Erythroblast (primary cell): ENCODE results near the gene C20orf96.

Experiments
- DNase-seq, 2 experiments: peaks; one replicate each; lab custom pipeline; 2025; lab: John Stamatoyannopoulos, UW
- GATA1 ChIP-seq: IDR thresholded peaks from 2 replicates; pipeline ENCODE4 v1.6.1; 2011; ENCODE audit warnings: low read depth, mild to moderate bottlenecking, control low read depth, low read length, moderate library complexity
- POLR2A ChIP-seq: IDR thresholded peaks from 2 replicates; pipeline ENCODE4 v1.6.1; 2011; ENCODE audit warnings: mild to moderate bottlenecking, low read length

C20orf96 gene

DNA sequence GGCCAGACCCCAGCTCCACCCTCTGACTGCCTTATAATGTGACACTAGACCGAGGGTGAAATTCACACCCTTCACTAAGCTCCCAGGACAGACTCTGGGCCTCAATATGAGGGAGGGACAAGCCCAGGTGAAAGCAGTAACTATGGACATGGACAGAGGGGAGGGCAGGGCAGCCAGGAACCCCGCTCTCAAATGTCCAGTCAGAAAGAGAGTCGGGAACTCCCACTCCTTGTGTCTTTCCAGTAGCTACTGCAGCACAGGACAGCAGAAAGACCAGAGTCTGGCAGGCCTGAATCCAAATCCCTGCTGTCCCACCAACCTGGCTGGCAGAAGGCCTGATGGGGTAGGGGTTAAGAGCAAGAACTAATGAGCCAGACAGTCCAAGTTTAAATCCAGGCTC, 6.4 kb downstream of the C20orf96 start:
- TF ChIP-seq GATA1 (no peak), POLR2A (no peak)
- DNase-seq = no peak

DNA sequence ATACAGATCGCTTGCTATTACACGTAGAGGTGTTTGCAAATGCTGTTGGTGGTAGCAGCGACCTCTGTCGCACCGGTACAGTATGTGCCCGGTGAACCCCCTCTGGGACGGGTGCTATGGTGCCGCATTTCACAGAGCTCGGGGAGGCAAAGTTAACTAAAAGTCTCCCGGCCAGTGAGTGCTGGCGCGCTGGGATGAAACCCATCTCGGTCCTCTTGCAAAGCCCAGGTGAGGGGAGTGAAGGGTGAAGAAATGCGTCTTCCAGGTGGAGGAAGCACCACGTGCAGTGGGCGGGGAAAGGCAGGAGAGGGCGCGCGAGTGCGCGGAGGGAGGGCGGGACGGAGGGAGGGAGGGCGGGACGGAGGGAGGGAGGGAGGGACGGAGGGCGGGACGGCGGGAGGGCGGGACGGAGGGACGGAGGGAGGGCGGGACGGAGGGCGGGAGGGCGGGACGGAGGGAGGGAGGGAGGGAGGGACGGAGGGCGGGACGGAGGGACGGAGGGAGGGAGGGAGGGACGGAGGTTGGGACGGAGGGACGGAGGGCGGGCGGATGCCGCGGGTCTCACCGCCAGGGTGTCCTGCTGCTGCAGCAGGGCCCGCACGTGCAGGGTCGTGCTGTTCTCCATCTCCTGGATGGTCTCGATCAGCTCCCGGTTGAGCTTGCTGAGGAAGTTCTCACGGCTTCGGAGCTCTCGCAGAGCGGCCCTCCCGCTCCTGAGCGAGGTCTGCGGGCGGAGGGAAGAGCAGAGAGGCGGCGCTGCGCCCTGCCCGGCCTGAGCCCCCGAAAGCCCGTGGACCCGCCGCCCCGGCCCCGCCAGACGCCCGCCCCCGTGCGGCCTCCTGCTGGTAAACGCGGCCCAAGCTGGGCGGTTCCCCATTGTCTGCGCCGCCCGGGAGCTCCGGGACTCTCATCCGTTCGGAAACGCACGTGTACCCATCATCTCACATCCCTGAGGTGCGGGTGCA, 11.7 kb downstream of the C20orf96 start:
- no peak for DNase-seq
- TF ChIP-seq POLR2A (no peak), GATA1 (no peak)

DNA sequence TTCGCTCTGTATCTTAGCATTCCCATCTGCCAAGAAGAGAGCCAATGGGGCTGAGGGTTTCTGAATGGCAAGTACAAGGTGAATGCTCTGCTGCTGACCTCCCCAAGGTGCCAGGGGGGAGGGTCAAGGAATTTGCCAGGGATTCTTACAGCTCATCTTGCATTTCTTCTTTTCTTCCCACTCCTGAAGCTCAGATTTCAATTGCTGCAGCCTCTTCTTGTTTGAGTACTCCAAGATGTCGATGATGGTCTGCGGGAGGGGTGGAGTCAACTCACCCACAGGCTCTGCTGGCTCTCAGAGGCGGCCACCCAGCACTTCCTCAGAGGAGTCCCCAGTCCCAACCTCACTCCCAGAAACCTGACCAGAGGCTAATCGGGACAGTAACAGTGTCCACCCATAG, 12.4 kb downstream of the C20orf96 start:
- TF ChIP-seq GATA1 = no peak
- no peak for TF ChIP-seq POLR2A
- no peak for DNase-seq

DNA sequence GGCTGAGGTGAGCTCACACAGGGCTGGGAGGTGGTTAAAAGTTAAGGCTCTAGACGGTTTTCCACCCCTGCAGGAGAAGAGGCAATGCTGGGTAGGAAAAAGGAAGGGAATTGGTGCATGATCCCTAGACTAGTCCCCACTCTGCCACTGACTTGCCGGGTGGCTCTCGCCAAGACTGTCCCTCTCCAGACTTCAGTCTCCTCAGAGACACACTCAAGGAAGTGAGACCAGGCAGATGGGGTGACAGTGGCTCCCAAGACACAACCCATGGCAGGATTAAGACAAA, 13.1 kb downstream of the C20orf96 start:
- TF ChIP-seq GATA1 (no peak), POLR2A (no peak)
- DNase-seq = no peak

DNA sequence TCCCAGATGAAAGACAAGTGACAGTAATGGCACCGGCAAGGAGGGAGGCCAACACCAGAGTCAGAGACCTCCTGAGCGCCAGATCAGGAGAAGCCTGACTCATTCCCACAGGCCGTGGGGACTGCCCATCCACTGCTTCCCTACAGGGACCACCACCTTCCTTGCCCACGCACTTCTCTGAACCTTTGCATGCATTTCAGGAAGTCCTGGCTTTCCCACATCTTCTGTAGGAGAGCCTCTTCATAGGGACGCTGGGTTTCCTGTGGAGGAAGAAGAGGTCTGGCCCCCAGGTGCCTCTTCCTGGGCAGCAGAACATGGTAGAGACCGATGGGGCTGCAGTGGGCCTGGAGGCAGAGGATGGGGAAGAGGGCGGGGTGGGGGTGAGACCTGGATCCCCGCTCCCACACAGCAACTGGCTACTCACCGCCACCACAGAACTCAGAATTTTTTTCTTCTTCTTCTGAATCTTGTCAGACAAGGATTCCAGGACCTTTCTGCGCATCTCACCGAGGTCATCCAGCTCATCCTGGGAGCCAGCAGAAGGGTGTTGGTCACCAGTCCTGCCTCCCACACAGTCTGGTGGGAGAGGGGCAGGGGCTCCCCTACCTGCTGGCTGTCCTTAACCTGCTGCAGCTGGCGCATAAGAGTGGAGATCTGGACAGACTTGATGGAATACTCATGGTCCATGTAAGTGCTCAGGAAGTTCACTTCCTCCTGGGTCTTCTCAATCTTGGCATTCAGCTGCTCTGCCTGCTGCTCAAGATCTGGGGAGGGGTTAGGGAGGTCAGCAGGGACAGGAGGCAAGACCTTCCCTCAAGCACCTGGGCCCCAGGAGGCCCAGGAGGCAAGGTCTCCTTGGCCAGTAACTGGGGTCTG, 13.7 kb downstream of the C20orf96 start:
- TF ChIP-seq GATA1 (no peak), POLR2A (no peak)
- no peak for DNase-seq

DNA sequence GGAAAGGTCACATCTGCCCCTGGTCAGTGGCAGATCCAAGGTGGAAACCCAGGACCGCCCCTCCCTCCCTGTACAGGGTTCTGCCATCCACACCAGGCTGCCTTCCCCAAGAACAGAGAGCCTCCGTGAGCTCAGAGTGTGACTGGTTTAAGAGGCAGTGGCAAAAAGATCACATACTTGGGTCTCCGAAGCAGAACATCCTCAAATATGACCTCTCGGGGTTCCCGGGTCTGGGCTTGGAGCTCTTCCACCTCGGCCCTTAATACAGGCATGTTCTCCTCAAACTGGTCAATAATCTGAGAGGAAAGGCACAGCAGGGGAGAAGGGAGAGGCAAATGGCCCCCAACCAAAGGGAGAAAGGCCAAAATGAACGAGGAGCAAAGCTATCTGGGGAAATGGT, 14.8 kb downstream of the C20orf96 start:
- no peak for TF ChIP-seq POLR2A
- TF ChIP-seq GATA1 = no peak
- no peak for DNase-seq

DNA sequence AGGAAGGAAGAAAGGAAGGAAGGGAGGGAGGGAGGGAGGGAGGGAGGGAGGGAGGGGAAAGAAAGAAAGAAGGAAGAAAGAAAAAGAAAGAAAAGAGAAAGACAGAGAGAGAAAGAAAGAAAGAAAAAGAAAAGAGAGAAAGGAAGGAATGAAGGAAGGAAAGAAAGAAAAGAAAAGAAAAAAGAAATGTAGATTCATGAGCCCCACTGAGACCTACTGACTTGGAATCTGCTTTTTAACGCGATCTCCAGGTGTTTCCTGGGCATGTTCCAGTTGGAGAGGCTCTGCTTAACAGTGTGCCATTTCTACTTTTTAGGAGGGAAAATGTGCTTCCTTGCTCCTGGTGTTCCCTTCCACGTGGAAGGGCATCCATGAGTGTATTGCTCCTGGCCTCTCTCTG, 16.7 kb downstream of the C20orf96 start:
- no peak for DNase-seq
- TF ChIP-seq POLR2A (no peak), GATA1 (no peak)

DNA sequence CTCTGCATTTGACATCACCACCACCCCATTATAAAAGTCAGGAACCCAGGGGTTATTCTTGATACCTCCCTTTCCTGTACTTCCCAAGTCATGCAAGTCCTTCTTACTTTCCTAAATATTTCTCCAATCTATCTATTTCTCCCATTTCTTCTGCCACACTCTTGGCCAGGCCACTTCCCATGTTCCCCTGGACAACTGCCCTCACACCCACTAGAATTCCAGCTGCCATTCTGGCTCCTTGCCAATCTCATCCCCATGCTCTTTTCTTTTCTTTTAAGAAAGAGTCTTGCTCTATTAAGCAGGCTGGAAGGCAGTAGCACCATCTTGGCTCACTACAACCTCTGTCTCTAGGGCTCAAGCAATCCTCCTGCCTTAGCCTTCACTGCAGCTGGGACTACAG, 17.8 kb downstream of the C20orf96 start:
- no peak for DNase-seq
- no peak for TF ChIP-seq GATA1
- TF ChIP-seq POLR2A = no peak

DNA sequence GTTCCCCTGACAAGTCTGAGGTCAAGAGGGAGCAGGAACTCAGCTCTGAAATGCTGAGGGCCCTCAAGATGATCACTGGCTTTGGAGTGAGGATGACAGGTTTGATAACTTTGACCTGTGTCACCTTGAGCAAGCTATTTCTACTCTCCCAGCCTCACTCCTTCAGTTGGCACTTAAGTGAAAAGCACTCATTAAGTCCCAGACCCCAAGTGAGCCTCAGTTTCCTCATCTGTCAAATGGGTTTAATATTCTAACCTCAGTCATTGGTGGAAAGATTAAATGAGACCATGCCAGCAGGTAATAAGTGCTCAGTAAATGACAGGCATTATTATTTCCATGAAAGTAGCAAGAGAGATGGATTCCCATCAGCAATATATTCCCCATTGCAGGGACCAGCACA, 19.0 kb downstream of the C20orf96 start:
- no peak for TF ChIP-seq POLR2A
- no peak for TF ChIP-seq GATA1
- DNase-seq = no peak

DNA sequence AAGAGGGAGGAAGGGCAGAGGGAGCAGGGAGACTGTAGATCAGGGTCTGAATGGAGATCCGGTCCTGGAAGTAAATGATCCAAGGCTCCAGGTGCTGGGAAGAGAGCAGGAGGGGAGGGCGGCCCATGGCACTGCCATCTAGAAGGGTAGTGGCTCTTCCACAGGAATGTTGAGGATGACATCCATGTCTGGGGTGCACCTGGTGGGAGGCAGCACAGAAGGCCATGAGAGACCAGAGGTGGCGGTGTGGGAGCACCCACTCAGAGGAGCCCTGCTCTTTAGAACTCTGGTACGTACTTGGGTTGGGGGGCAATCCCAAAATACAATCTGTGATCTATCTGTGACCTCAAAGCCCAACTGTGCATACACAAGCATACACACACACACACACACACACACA, 19.5 kb downstream of the C20orf96 start:
- DNase-seq = no peak
- TF ChIP-seq POLR2A (no peak), GATA1 (no peak)

DNA sequence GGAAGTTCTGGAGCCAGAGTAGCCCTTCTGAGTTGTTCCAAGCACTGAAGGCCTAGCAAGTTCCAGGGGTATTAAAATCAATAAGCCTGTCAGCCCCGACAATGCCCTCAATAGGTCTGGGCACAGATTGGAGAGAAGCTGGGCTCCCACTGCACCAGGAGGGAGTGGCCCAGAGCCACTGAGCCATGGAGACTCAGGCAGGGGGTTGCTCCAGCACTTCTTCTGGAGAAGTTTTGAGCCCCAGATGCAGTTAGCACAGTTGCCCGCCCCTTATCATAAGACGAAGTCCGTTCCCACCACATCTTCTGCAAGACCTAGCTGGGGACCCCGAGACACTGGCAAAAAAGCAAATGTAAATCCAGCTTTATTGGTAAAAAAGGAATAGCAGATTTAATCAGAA, 20.0 kb downstream of the C20orf96 start:
- TF ChIP-seq GATA1 (no peak), POLR2A (no peak)
- DNase-seq = no peak

DNA sequence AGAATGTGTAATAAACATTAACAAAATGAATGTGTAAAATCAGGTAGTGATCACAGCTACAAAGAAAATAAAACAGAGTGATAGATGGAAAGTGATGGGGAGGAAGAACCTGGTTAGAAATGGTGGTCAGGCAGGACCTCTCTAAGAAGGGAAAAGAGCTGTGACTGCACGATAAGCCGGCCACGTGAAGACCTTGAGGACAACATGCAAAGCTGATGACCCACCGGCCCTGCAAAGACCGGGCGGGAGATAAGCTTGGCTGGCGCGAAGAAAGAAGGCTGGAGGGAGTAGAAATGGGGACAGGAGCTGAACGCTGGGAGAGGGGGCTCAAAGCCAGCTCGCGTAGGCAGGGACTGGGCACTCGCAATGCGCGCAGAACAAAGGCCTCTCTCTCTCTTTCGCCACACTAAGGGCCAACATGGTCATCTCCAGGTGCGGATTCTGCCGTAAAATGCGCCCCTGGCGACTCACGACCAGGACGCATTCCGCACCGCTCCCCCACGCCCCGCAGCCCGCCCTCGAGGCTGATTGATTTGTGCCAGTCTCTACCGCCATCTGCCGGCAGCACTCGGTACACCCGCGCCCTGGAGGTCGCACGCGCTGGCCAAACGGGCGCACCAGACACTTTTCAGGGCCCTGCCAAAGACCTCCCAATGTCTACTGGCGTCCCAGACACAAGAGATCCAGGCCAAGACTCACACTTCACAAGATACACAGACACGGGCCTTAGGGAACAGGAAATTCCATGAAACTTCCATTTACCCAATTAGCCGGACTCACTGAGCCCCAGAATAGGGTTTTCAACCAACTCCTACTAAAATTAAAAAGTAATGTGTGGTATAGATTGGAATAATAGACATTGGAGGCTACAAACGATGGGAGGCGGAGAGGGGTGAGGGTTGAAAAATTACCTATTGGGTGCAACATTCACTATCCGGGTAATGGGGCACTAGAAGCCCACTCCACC, 23.7 kb downstream of the C20orf96 start:
- TF ChIP-seq GATA1 = no peak

DNA sequence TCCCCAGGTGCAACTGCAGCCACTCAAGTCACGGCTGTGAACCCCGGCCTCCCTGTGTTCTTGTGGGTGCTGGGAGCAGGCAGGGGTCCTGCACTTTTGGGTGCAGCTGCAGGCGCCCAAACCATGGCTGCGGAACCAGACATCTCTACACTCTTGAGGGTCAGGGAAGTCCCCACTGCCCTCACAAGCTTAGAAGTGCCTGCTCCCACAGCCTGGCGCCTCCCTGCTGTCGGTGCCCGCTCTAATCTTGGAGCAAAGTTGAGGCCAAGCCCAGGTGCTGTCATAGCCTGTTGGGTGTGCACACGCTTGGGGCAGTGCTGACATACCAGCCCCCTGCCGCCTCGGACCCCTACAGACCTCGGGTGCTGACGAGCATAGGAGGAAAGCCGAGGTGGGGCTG, 26.8 kb downstream of the C20orf96 start:
- no peak for DNase-seq
- TF ChIP-seq GATA1 = no peak
- no peak for TF ChIP-seq POLR2A

More for the DNA sequence above, 23.7 kb downstream of the C20orf96 start:
- peak; percentile 88 to 91 for DNase-seq

DNA sequence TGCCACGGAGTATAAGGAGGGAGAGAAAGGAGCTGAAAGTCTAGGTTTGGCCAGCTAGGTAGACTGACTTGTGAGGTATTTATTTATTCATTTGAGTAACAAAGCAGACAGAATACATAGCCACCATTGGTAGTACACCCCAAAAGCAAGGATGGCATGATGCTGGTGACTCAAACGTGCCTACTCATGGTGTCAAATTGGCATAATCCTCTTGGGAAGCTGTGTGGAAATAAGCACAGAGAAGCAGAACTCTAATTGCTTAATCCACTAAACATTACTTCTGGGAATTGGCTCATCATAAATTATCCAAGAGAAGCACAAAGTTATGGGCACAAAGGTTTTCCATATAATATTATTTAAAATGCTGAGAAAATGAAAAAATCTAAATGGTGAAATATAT, 30.6 kb downstream of the C20orf96 start:
- DNase-seq = no peak
- TF ChIP-seq POLR2A (no peak), GATA1 (no peak)
